H9 (cell line): ENCODE measurements around the gene HOXA7. TPM values are rescaled to one million over a fixed set of nuclear protein-coding genes. Genes with fewer than 3 reads are reported as not detected.

Experiments used
- DNase-seq: peaks from one replicate; pipeline ENCODE4 v3.0.0-alpha.2; 2017
- H2AFZ ChIP-seq: one replicate; pipeline ENCODE4 v1.6.1; 2013; ENCODE audit warnings: mild to moderate bottlenecking, low read length, control low read depth, moderate library complexity
- H2AK5ac ChIP-seq: 2 replicates; pipeline ENCODE4 v1.6.1; 2013; ENCODE audit warnings: low read length, control low read depth, mixed read lengths; ENCODE audit not compliant: insufficient read length
- H2BK120ac ChIP-seq: one replicate; pipeline ENCODE4 v1.6.1; 2013; ENCODE audit warnings: low read depth, mild to moderate bottlenecking, low read length, control low read depth, inconsistent platforms; ENCODE audit not compliant: poor library complexity, severe bottlenecking
- H2BK12ac ChIP-seq: 2 replicates; pipeline ENCODE4 v1.6.1; 2013; ENCODE audit warnings: low read length, control low read depth, mixed read lengths, low read depth; ENCODE audit not compliant: insufficient read length
- H2BK15ac ChIP-seq: 2 replicates; pipeline ENCODE4 v1.6.1; 2013; ENCODE audit warnings: low read depth, low read length, control low read depth
- H2BK20ac ChIP-seq: one replicate; pipeline ENCODE4 v1.6.1; 2013; ENCODE audit warnings: low read depth, mild to moderate bottlenecking, low read length, control low read depth, inconsistent platforms; ENCODE audit not compliant: poor library complexity, severe bottlenecking
- H2BK5ac ChIP-seq: 2 replicates; pipeline ENCODE4 v1.6.1; 2013; ENCODE audit warnings: low read length, control low read depth, mixed read lengths; ENCODE audit not compliant: insufficient read length
- H3K14ac ChIP-seq: 2 replicates; pipeline ENCODE4 v1.6.1; 2013; ENCODE audit warnings: low read length, control low read depth; ENCODE audit not compliant: insufficient read depth
- H3K18ac ChIP-seq: 2 replicates; pipeline ENCODE4 v1.6.1; 2013; ENCODE audit warnings: low read depth, mild to moderate bottlenecking, mixed read lengths, low read length, control low read depth; ENCODE audit not compliant: insufficient read length
- H3K23ac ChIP-seq: 2 replicates; pipeline ENCODE4 v1.6.1; 2013; ENCODE audit warnings: low read length, control low read depth, mixed read lengths, low read depth; ENCODE audit not compliant: insufficient read length
- H3K23me2 ChIP-seq: 2 replicates; pipeline ENCODE4 v1.6.1; 2013; ENCODE audit warnings: low read depth, mild to moderate bottlenecking, mixed read lengths, low read length, control low read depth; ENCODE audit not compliant: insufficient read length, poor library complexity, severe bottlenecking
- H3K27ac ChIP-seq: 2 replicates; pipeline ENCODE4 v1.5.1; 2013; ENCODE audit warnings: low read length, control low read depth, mixed read lengths, low read depth; ENCODE audit not compliant: insufficient read length
- H3K27me3 ChIP-seq: 2 replicates; pipeline ENCODE4 v1.6.1; 2013; ENCODE audit warnings: low read length, control low read depth, inconsistent platforms; ENCODE audit not compliant: insufficient read depth
- H3K4ac ChIP-seq: 2 replicates; pipeline ENCODE4 v1.6.1; 2013; ENCODE audit warnings: low read depth, mild to moderate bottlenecking, control low read depth, inconsistent platforms, low read length, moderate library complexity
- H3K4me1 ChIP-seq: 2 replicates; pipeline ENCODE4 v1.6.1; 2013; ENCODE audit warnings: low read length, control low read depth, inconsistent platforms; ENCODE audit not compliant: insufficient read depth
- H3K4me2 ChIP-seq: 2 replicates; pipeline ENCODE4 v1.6.1; 2013; ENCODE audit warnings: low read length, control low read depth, mixed read lengths; ENCODE audit not compliant: insufficient read length, insufficient read depth
- H3K56ac ChIP-seq: 2 replicates; pipeline ENCODE4 v1.6.1; 2013; ENCODE audit warnings: low read depth, mild to moderate bottlenecking, mixed read lengths, low read length, control low read depth; ENCODE audit not compliant: insufficient read length
- H3K79me1 ChIP-seq: 2 replicates; pipeline ENCODE4 v1.6.1; 2013; ENCODE audit warnings: low read depth, mild to moderate bottlenecking, moderate library complexity, low read length, control low read depth, inconsistent platforms; ENCODE audit not compliant: insufficient read depth, poor library complexity, severe bottlenecking
- H3K79me2 ChIP-seq: 2 replicates; pipeline ENCODE4 v1.6.1; 2013; ENCODE audit warnings: low read length, control low read depth, inconsistent platforms; ENCODE audit not compliant: insufficient read depth
- H3K9ac ChIP-seq: 2 replicates; pipeline ENCODE4 v1.6.1; 2013; ENCODE audit warnings: low read length, control low read depth, mixed read lengths; ENCODE audit not compliant: insufficient read length; ENCODE audit errors: extremely low read depth
- H3K9me3 ChIP-seq: one replicate; pipeline ENCODE4 v1.6.1; 2013; ENCODE audit warnings: low read depth, low read length, inconsistent platforms; ENCODE audit not compliant: control insufficient read depth
- H3T11ph ChIP-seq: one replicate; pipeline ENCODE4 v1.6.1; 2013; ENCODE audit warnings: mild to moderate bottlenecking, low read length, control low read depth, inconsistent platforms
- H4K20me1 ChIP-seq: one replicate; pipeline ENCODE4 v1.6.1; 2013; ENCODE audit not compliant: control insufficient read depth, insufficient read length, insufficient read depth
- H4K5ac ChIP-seq: 2 replicates; pipeline ENCODE4 v1.6.1; 2013; ENCODE audit warnings: low read depth, mild to moderate bottlenecking, mixed read lengths, low read length, control low read depth; ENCODE audit not compliant: insufficient read length
- H4K8ac ChIP-seq: replicated peaks from 2 replicates; pipeline ENCODE4 v1.6.1; 2013; ENCODE audit warnings: low read length, control low read depth, mixed read lengths, low read depth; ENCODE audit not compliant: insufficient read length
- H4K91ac ChIP-seq: 2 replicates; pipeline ENCODE4 v1.6.1; 2013; ENCODE audit warnings: low read depth, mild to moderate bottlenecking, moderate library complexity, mixed read lengths, low read length, control low read depth; ENCODE audit not compliant: insufficient read length
- H3K27ac Mint-ChIP-seq, 3 experiments: 2 replicates in 2 of 3; 3 replicates in 1 of 3; pipeline ENCODE4 v1.8.0; 2020 to 2021; ENCODE audit warnings: mixed read lengths in 3 of 3, mild to moderate bottlenecking in 1 of 3, moderate library complexity in 1 of 3
- H3K27me3 Mint-ChIP-seq: 2 replicates; pipeline ENCODE4 v1.8.0; 2021; ENCODE audit warnings: low read depth, mild to moderate bottlenecking, moderate library complexity, mixed read lengths
- H3K36me3 Mint-ChIP-seq, 3 experiments: 2 replicates in 2 of 3; 3 replicates in 1 of 3; pipeline ENCODE4 v1.8.0; 2020 to 2021; ENCODE audit warnings: low read depth in 3 of 3, mixed read lengths in 3 of 3; ENCODE audit not compliant: insufficient read depth in 1 of 3
- H3K4me1 Mint-ChIP-seq, 2 experiments: 2 replicates each; pipeline ENCODE4 v1.8.0; 2020; ENCODE audit warnings: mixed read lengths in 2 of 2
- H3K4me3 Mint-ChIP-seq, 2 experiments: 2 replicates in 1 of 2; 3 replicates in 1 of 2; pipeline ENCODE4 v1.8.0; 2020 to 2021; ENCODE audit warnings: mild to moderate bottlenecking in 2 of 2, mixed read lengths in 2 of 2, moderate library complexity in 1 of 2
- H3K9me3 Mint-ChIP-seq, 2 experiments: 2 replicates in 1 of 2; 3 replicates in 1 of 2; pipeline ENCODE4 v1.8.0; 2020; ENCODE audit warnings: mild to moderate bottlenecking in 2 of 2, mixed read lengths in 2 of 2, moderate library complexity in 1 of 2
- WGBS: extraction: QIAGEN DNeasy Blood & Tissue Kit; methylation state at CpG from one replicate; pipeline ENCODE4 v1.1.7; 2013; ENCODE audit warnings: missing lambda C conversion rate, low lambda C conversion rate, mixed read lengths; ENCODE audit not compliant: insufficient read length; ENCODE audit errors: extremely low coverage; 5-methylcytosine and 5-hydroxymethylcytosine counted together
- total RNA-seq: library from RNA; stranded (reverse); gene quantifications from 2 replicates; pipeline ENCODE4 v1.2.1, GENCODE V29; 2021
- TF ChIP-seq, protein P1 (sequence below): fragments of 200-600 bp; sonication (generic); conservative IDR thresholded peaks from 3 replicates; pipeline ENCODE4 v1.8.0; 2021; ENCODE audit warnings: antibody characterized with exemption, mild to moderate bottlenecking

Gene HOXA7
- total RNA-seq, 1 experiment from 2014 or later, result not detected

- Histone ChIP-seq H3K79me2 (no peaks in the 10 kb centered on the region), H2BK120ac (no peak overlapping the region), H4K20me1 (no peaks in the 10 kb centered on the region), H3K79me1 (no peaks in the 10 kb centered on the region), H3K18ac (no peak overlapping the region), H2AK5ac (no peak overlapping the region), H3T11ph (no peak overlapping the region), H2BK20ac (no peak overlapping the region), H3K9ac (no peak overlapping the region), H4K5ac (no peak overlapping the region), H3K23me2 (no peaks in the 10 kb centered on the region), H3K4me1 (no peaks in the 10 kb centered on the region), H2BK12ac (no peak overlapping the region), H3K23ac (no peak overlapping the region), H3K56ac (no peak overlapping the region), H2BK15ac (no peak overlapping the region), H4K91ac (no peak overlapping the region), H2AFZ (no peak overlapping the region), H3K4ac (no peak overlapping the region), H3K9me3 (no peaks in the 10 kb centered on the region), H3K4me2 (no peak overlapping the region), H3K14ac (no peak overlapping the region), H3K27me3 (peaks cover 97% of the 10 kb centered on the region), H3K27ac (no peak overlapping the region), H2BK5ac (no peak overlapping the region), H4K8ac (no peak overlapping the region)
- Mint-ChIP-seq H3K27me3 (peaks cover 100% of the 10 kb centered on the region), H3K4me3 (peak overlapping the region in 1 of 2 experiments; percentile 65; a peak in 3 of 5 replicates), H3K9me3 (peaks cover 0 to 18% of the 10 kb centered on the region in 2 experiments; a peak in 3 of 5 replicates), H3K4me1 (peaks cover 17 to 44% of the 10 kb centered on the region in 2 experiments), H3K36me3 (peaks cover 0 to 2% (median 0%) of the 10 kb centered on the region in 3 experiments; a peak in 3 of 7 replicates), H3K27ac (peak overlapping the region in 1 of 3 experiments; percentile 32; a peak in 2 of 7 replicates)
- TF ChIP-seq, protein P1, sequence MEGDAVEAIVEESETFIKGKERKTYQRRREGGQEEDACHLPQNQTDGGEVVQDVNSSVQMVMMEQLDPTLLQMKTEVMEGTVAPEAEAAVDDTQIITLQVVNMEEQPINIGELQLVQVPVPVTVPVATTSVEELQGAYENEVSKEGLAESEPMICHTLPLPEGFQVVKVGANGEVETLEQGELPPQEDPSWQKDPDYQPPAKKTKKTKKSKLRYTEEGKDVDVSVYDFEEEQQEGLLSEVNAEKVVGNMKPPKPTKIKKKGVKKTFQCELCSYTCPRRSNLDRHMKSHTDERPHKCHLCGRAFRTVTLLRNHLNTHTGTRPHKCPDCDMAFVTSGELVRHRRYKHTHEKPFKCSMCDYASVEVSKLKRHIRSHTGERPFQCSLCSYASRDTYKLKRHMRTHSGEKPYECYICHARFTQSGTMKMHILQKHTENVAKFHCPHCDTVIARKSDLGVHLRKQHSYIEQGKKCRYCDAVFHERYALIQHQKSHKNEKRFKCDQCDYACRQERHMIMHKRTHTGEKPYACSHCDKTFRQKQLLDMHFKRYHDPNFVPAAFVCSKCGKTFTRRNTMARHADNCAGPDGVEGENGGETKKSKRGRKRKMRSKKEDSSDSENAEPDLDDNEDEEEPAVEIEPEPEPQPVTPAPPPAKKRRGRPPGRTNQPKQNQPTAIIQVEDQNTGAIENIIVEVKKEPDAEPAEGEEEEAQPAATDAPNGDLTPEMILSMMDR, result no peak
- no CpG with 5 or more reads among the region's 24 CpGs for WGBS
- DNase-seq, result peak; percentile 35
Measured at GRCh38 chr7:27185854-27186667, 29.6 kb upstream of the HOXA7 start.
